Measurements from ENCODE around the gene TEX22.

Gene TEX22

GRCh38 chr14:105388976-105389375, 9.4 kb upstream of the TEX22 start:
- H3K4me3 ChIP-seq (ENCODE audit: low read depth, low read length) = no peak overlapping the region
- TF ChIP-seq CTCF (IDR thresholded peaks at IDR 0.05; ENCODE audit: insufficient read depth, low read depth, low read length, missing control alignments) = no peak

GRCh38 chr14:105389534-105389933, 8.8 kb upstream of the TEX22 start:
- DNase-seq (ENCODE audit: low read depth) = no peak
- no peak overlapping the region for H3K4me3 ChIP-seq (ENCODE audit: low read depth, low read length)
- TF ChIP-seq CTCF (IDR thresholded peaks at IDR 0.05; ENCODE audit: insufficient read depth, low read depth, low read length, missing control alignments) = no peak

More at GRCh38 chr14:105388976-105389375, 9.4 kb upstream of the TEX22 start:
- no peak for DNase-seq (ENCODE audit: low read depth)

GRCh38 chr14:105389976-105390848, 8.1 kb upstream of the TEX22 start:
- DNase-seq (ENCODE audit: low read depth) = no peak
- no peak overlapping the region for H3K4me3 ChIP-seq (ENCODE audit: low read depth, low read length)
- no peak for TF ChIP-seq CTCF (IDR thresholded peaks at IDR 0.05; ENCODE audit: insufficient read depth, low read depth, low read length, missing control alignments)

GRCh38 chr14:105390849-105391500, 7.4 kb upstream of the TEX22 start:
- no peak for DNase-seq (ENCODE audit: low read depth)
- TF ChIP-seq CTCF (IDR thresholded peaks at IDR 0.05; ENCODE audit: insufficient read depth, low read depth, low read length, missing control alignments) = no peak
- no peak overlapping the region for H3K4me3 ChIP-seq (ENCODE audit: low read depth, low read length)

GRCh38 chr14:105391541-105391940, 6.8 kb upstream of the TEX22 start:
- TF ChIP-seq CTCF (IDR thresholded peaks at IDR 0.05; ENCODE audit: insufficient read depth, low read depth, low read length, missing control alignments) = no peak
- no peak for DNase-seq (ENCODE audit: low read depth)

GRCh38 chr14:105392131-105393090, 5.9 kb upstream of the TEX22 start:
- TF ChIP-seq CTCF (IDR thresholded peaks at IDR 0.05; ENCODE audit: insufficient read depth, low read depth, low read length, missing control alignments) = no peak
- no peak for DNase-seq (ENCODE audit: low read depth)

More at GRCh38 chr14:105391541-105391940, 6.8 kb upstream of the TEX22 start:
- no peak overlapping the region for H3K4me3 ChIP-seq (ENCODE audit: low read depth, low read length)

More at GRCh38 chr14:105392131-105393090, 5.9 kb upstream of the TEX22 start:
- no peak overlapping the region for H3K4me3 ChIP-seq (ENCODE audit: low read depth, low read length)

Measured in GM12865 (cell line).